Panc1 (cell line): Measurements from ENCODE around the gene AKT3. TPM values are rescaled to one million over a fixed set of nuclear protein-coding genes. Genes with fewer than 3 reads are reported as not detected.

ENCODE experiments used
- ATAC-seq: fragments of 200-7000 bp; cut with Tn5 transposase; 2 replicates; pipeline ENCODE4 v1.9.1; 2020; ENCODE audit warnings: mild to moderate bottlenecking, moderate library complexity
- BruUV-seq: library from RNA; stranded (reverse); fragments of 400-500 nt; replicated peaks from 2 replicates; lab custom pipeline; 2021; lab: Mats Ljungman, UMichigan
- CTCF ChIA-PET: fragments of 300-600 bp; sonication (Branson Sonifier 250); formaldehyde crosslinking; loops from one replicate; lab custom pipeline; 2022; ENCODE audit warnings: antibody characterized with exemption; lab: Charles Lee
- POLR2A ChIA-PET: fragments of 300-600 bp; sonication (Branson Sonifier 250); formaldehyde crosslinking; loops from one replicate; lab custom pipeline; 2022; ENCODE audit warnings: antibody characterized with exemption; lab: Charles Lee
- DNase-seq: peaks from one replicate; pipeline ENCODE4 v3.0.0-alpha.2; 2010; ENCODE audit warnings: low read depth, low spot score
- H3K27ac ChIP-seq: 2 replicates; pipeline ENCODE4 v1.5.1; 2011; ENCODE audit warnings: mild to moderate bottlenecking, low read length, inconsistent platforms
- H3K27me3 ChIP-seq: fragments of 200-500 bp; sonication (Bioruptor generic); 2 replicates; pipeline ENCODE4 v1.6.0; 2014; ENCODE audit warnings: low read length, inconsistent platforms; ENCODE audit not compliant: control insufficient read depth, insufficient read depth
- H3K36me3 ChIP-seq: fragments of 200-500 bp; sonication (Bioruptor generic); 2 replicates; pipeline ENCODE4 v1.5.1; 2014; ENCODE audit warnings: inconsistent platforms, mild to moderate bottlenecking, low read length, moderate library complexity; ENCODE audit not compliant: control insufficient read depth, insufficient read depth
- H3K4me1 ChIP-seq: 2 replicates; pipeline ENCODE4 v1.5.1; 2011; ENCODE audit warnings: inconsistent platforms, mild to moderate bottlenecking, low read length, moderate library complexity; ENCODE audit not compliant: control insufficient read depth, insufficient read depth
- H3K4me3 ChIP-seq, 2 experiments: 2 replicates each; pipeline ENCODE4 v1.5.1; 2011 to 2012; ENCODE audit warnings: low read depth in 2 of 2, low read length in 2 of 2, mild to moderate bottlenecking in 2 of 2, inconsistent platforms in 1 of 2, moderate library complexity in 1 of 2
- H3K9me3 ChIP-seq: fragments of 200-500 bp; sonication (Bioruptor generic); 2 replicates; pipeline ENCODE4 v1.5.1; 2014; ENCODE audit warnings: low read depth, mild to moderate bottlenecking, inconsistent platforms, low read length, moderate library complexity; ENCODE audit not compliant: control insufficient read depth, insufficient read depth
- CTCF ChIP-seq: fragments of 450-650 bp; IDR thresholded peaks from 2 replicates; pipeline ENCODE4 v1.5.1; 2017; ENCODE audit warnings: mild to moderate bottlenecking
- POLR2AphosphoS5 ChIP-seq: IDR thresholded peaks from 2 replicates; pipeline ENCODE4 v1.6.1; 2012; ENCODE audit warnings: mild to moderate bottlenecking, low read depth, low read length, moderate library complexity
- REST ChIP-seq, 2 experiments: IDR thresholded peaks; 2 replicates each; pipeline ENCODE4 v1.6.1; 2011 to 2012; ENCODE audit warnings: low read depth in 2 of 2, control low read depth in 1 of 2, low read length in 1 of 2, mild to moderate bottlenecking in 1 of 2, moderate library complexity in 1 of 2; ENCODE audit not compliant: insufficient read depth in 1 of 2
- SIN3A ChIP-seq: IDR thresholded peaks from 2 replicates; pipeline ENCODE4 v1.6.1; 2012; ENCODE audit warnings: low read depth, mild to moderate bottlenecking, low read length, moderate library complexity, borderline replicate concordance; ENCODE audit not compliant: insufficient read depth
- TCF7L2 ChIP-seq: IDR thresholded peaks from 2 replicates; pipeline ENCODE4 v1.6.1; 2011; ENCODE audit warnings: mild to moderate bottlenecking, low read depth, low read length, inconsistent platforms
- in situ Hi-C: cut with HindIII; loops from 2 replicates; pipeline ENCODE4 v1.10.0; 2016; ENCODE audit warnings: low sequenced_read_pairs, low pct_unique_long_range_greater_than_20kb
- intact Hi-C: fragments of 100-400 bp; cut with micrococcal nuclease; formaldehyde crosslinking; loops from one replicate; pipeline ENCODE4 v1.10.0; 2022; ENCODE audit not compliant: unreplicated experiment
- total RNA-seq: library from RNA; stranded (reverse); gene quantifications from one replicate; pipeline ENCODE4 v1.2.1, GENCODE V29; 2021; ENCODE audit not compliant: unreplicated experiment

The AKT3 gene
- total RNA-seq, 1 experiment from 2014 or later = 11.0 TPM

- ATAC-seq (no peak), DNase-seq (no peak)
- ChIA-PET POLR2A (no interaction called here), CTCF (no interaction called here)
- H3K4me1 ChIP-seq = no peaks in the 10 kb centered on the region
- no peaks in the 10 kb centered on the region for H3K9me3 ChIP-seq
- no TSS peak for BruUV-seq
- H3K4me3 ChIP-seq = no peak overlapping the region
- TF ChIP-seq POLR2AphosphoS5 = no peak
- no peak for TF ChIP-seq SIN3A
- no peak for TF ChIP-seq CTCF
- TF ChIP-seq REST (IDR thresholded peaks at IDR 0.05; ENCODE audit: insufficient read depth in 1 of 2, low read depth in 2 of 2, low read length in 1 of 2) = no peak
- intact Hi-C loops (no loop called here), in situ Hi-C loops (no loop called here)
- no peak overlapping the region for H3K27ac ChIP-seq
- H3K27me3 ChIP-seq = no peaks in the 10 kb centered on the region
- no peaks in the 10 kb centered on the region for H3K36me3 ChIP-seq
Measured at GRCh38 chr1:243441601-243442000, 408.4 kb downstream of the AKT3 start.

GRCh38 chr1:243440406-243440805, 409.6 kb downstream of the AKT3 start:
- intact Hi-C loops (no loop called here), in situ Hi-C loops (no loop called here)
- ATAC-seq (no peak), DNase-seq (no peak)
- Histone ChIP-seq H3K4me1 (no peaks in the 10 kb centered on the region), H3K4me3 (no peak overlapping the region), H3K27me3 (no peaks in the 10 kb centered on the region), H3K9me3 (no peaks in the 10 kb centered on the region), H3K36me3 (no peaks in the 10 kb centered on the region), H3K27ac (no peak overlapping the region)
- CTCF ChIA-PET = no interaction called here
- BruUV-seq = no TSS peak
- POLR2A ChIA-PET = no interaction called here
- TF ChIP-seq TCF7L2 = no peak
- TF ChIP-seq SIN3A = no peak
- TF ChIP-seq REST (IDR thresholded peaks at IDR 0.05; ENCODE audit: insufficient read depth in 1 of 2, low read depth in 2 of 2, low read length in 1 of 2) = no peak
- TF ChIP-seq POLR2AphosphoS5 = no peak
- TF ChIP-seq CTCF = no peak
